Loucy (cell line): ENCODE measurements around the gene CDKN2B-AS1.
A peak's percentile ranks its signal among the peaks of the same experiment; 100 is the strongest.

Experiments
- H2AFZ ChIP-seq: fragments of 200-600 bp; sonication (generic); 2 replicates; pipeline ENCODE4 v1.6.0; 2016; ENCODE audit warnings: antibody characterized with exemption, mild to moderate bottlenecking, low read length, moderate library complexity
- H3F3A ChIP-seq: fragments of 200-600 bp; 2 replicates; pipeline ENCODE4 v1.6.0; 2016; ENCODE audit warnings: antibody characterized with exemption, low read depth, mild to moderate bottlenecking
- H3K27me3 ChIP-seq: fragments of 200-600 bp; sonication (generic); 2 replicates; pipeline ENCODE4 v1.6.1; 2014; ENCODE audit warnings: low read length, mild to moderate bottlenecking; ENCODE audit not compliant: insufficient read depth, poor library complexity, severe bottlenecking
- H3K36me3 ChIP-seq: fragments of 200-600 bp; sonication (generic); 2 replicates; pipeline ENCODE4 v1.6.1; 2016; ENCODE audit warnings: low read length; ENCODE audit not compliant: insufficient read depth
- H3K4me1 ChIP-seq: fragments of 200-600 bp; sonication (generic); 2 replicates; pipeline ENCODE4 v1.5.1; 2014; ENCODE audit warnings: low read length, mild to moderate bottlenecking; ENCODE audit not compliant: insufficient read depth, poor library complexity, severe bottlenecking
- H3K4me2 ChIP-seq: fragments of 200-600 bp; sonication (generic); 2 replicates; pipeline ENCODE4 v1.6.0; 2014; ENCODE audit warnings: antibody characterized with exemption, low read length, low read depth, mild to moderate bottlenecking; ENCODE audit not compliant: poor library complexity, severe bottlenecking
- H3K4me3 ChIP-seq: fragments of 200-600 bp; sonication (generic); 2 replicates; pipeline ENCODE4 v1.5.1; 2014; ENCODE audit warnings: low read length, mild to moderate bottlenecking, mixed read lengths; ENCODE audit not compliant: poor library complexity, severe bottlenecking
- H3K79me2 ChIP-seq: fragments of 200-600 bp; sonication (generic); 2 replicates; pipeline ENCODE4 v1.6.1; 2014; ENCODE audit warnings: low read length; ENCODE audit not compliant: insufficient read depth
- H3K9ac ChIP-seq: fragments of 200-600 bp; sonication (generic); 2 replicates; pipeline ENCODE4 v1.6.0; 2014; ENCODE audit warnings: mild to moderate bottlenecking, low read depth, low read length, moderate library complexity; ENCODE audit not compliant: poor library complexity, severe bottlenecking
- H3K9me2 ChIP-seq: fragments of 200-600 bp; sonication (generic); replicated peaks from 2 replicates; pipeline ENCODE4 v1.6.1; 2016; ENCODE audit warnings: low read depth, low read length, mixed read lengths
- H3K9me3 ChIP-seq: fragments of 200-600 bp; sonication (generic); 2 replicates; pipeline ENCODE4 v1.6.1; 2014; ENCODE audit warnings: mild to moderate bottlenecking, antibody characterized with exemption, low read length, low read depth; ENCODE audit not compliant: insufficient read depth
- H4K20me1 ChIP-seq: fragments of 200-600 bp; sonication (generic); 2 replicates; pipeline ENCODE4 v1.6.0; 2014; ENCODE audit warnings: antibody characterized with exemption, low read length, mild to moderate bottlenecking; ENCODE audit not compliant: insufficient read depth, poor library complexity, severe bottlenecking
- EZH2phosphoT487 ChIP-seq: fragments of 200-600 bp; IDR thresholded peaks from 2 replicates; pipeline ENCODE4 v1.6.1; 2018; ENCODE audit warnings: antibody characterized with exemption, mild to moderate bottlenecking, moderate library complexity, borderline replicate concordance
- TF ChIP-seq, protein P1 (sequence below): fragments of 200-600 bp; sonication (generic); conservative IDR thresholded peaks from 2 replicates; pipeline ENCODE4 v1.5.1; 2014; ENCODE audit warnings: mild to moderate bottlenecking, antibody characterized with exemption, low read length

The CDKN2B-AS1 gene

GRCh38 chr9:22098643-22099332 is 104.2 kb downstream of the CDKN2B-AS1 start:
- no peaks in the 10 kb centered on the region for H3K9me3 ChIP-seq
- no peak overlapping the region for H3K4me3 ChIP-seq
- no peak overlapping the region for H2AFZ ChIP-seq
- H3K9me2 ChIP-seq: no peaks in the 10 kb centered on the region
- H3K27me3 ChIP-seq: no peaks in the 10 kb centered on the region
- no peaks in the 10 kb centered on the region for H3K79me2 ChIP-seq
- no peaks in the 10 kb centered on the region for H3F3A ChIP-seq
- no peak overlapping the region for H3K9ac ChIP-seq
- H3K4me2 ChIP-seq: no peak overlapping the region
- TF ChIP-seq EZH2phosphoT487: no peak
- TF ChIP-seq, protein P1, sequence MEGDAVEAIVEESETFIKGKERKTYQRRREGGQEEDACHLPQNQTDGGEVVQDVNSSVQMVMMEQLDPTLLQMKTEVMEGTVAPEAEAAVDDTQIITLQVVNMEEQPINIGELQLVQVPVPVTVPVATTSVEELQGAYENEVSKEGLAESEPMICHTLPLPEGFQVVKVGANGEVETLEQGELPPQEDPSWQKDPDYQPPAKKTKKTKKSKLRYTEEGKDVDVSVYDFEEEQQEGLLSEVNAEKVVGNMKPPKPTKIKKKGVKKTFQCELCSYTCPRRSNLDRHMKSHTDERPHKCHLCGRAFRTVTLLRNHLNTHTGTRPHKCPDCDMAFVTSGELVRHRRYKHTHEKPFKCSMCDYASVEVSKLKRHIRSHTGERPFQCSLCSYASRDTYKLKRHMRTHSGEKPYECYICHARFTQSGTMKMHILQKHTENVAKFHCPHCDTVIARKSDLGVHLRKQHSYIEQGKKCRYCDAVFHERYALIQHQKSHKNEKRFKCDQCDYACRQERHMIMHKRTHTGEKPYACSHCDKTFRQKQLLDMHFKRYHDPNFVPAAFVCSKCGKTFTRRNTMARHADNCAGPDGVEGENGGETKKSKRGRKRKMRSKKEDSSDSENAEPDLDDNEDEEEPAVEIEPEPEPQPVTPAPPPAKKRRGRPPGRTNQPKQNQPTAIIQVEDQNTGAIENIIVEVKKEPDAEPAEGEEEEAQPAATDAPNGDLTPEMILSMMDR: no peak
- no peaks in the 10 kb centered on the region for H3K4me1 ChIP-seq
- H3K36me3 ChIP-seq: no peaks in the 10 kb centered on the region
- no peaks in the 10 kb centered on the region for H4K20me1 ChIP-seq

DNA sequence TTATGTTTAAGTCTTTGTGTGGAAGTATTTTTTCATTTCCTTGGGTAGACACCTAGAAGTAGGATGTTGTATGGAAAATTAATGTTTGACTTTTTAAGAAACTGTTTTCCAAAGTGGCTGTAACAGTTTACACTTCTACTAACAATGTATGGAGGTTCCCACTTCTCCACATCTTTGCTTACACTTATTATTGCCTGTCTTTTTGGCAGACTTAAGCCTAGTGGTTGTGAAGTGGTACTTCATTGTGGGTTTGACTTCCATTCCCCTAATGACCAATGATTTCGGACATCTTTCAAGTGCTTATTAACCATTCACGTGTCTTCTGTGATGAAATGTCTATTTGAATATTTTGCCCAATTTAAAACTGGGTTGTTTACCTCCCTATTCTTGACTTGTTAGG is 106.0 kb downstream of the CDKN2B-AS1 start:
- Histone ChIP-seq H3K9me2 (no peaks in the 10 kb centered on the region), H3K9ac (no peak overlapping the region), H3K27me3 (no peaks in the 10 kb centered on the region), H3K79me2 (no peaks in the 10 kb centered on the region), H3K36me3 (no peaks in the 10 kb centered on the region), H3K4me1 (no peaks in the 10 kb centered on the region), H4K20me1 (no peaks in the 10 kb centered on the region), H3K4me3 (no peak overlapping the region), H3K4me2 (no peak overlapping the region), H2AFZ (no peak overlapping the region), H3K9me3 (no peaks in the 10 kb centered on the region), H3F3A (no peaks in the 10 kb centered on the region)
- TF ChIP-seq, protein P1: peak; percentile 39
- no peak for TF ChIP-seq EZH2phosphoT487

GRCh38 chr9:22102146-22103053 is 107.8 kb downstream of the CDKN2B-AS1 start:
- Histone ChIP-seq H2AFZ (no peak overlapping the region), H3K9ac (no peak overlapping the region), H3K9me2 (no peaks in the 10 kb centered on the region), H3K4me3 (no peak overlapping the region), H3K4me2 (no peak overlapping the region), H4K20me1 (no peaks in the 10 kb centered on the region), H3K27me3 (no peaks in the 10 kb centered on the region), H3K36me3 (no peaks in the 10 kb centered on the region), H3K4me1 (peaks cover 6% of the 10 kb centered on the region), H3F3A (no peaks in the 10 kb centered on the region), H3K79me2 (no peaks in the 10 kb centered on the region), H3K9me3 (no peaks in the 10 kb centered on the region)
- TF ChIP-seq, protein P1: no peak
- TF ChIP-seq EZH2phosphoT487: no peak
